Brain microvascular endothelial cell (primary cell): Measurements from ENCODE around the gene PPCS.

Source experiments
- DNase-seq: peaks from one replicate; pipeline ENCODE4 v3.0.0-alpha.2; 2020
- H3K27ac ChIP-seq: fragments of 250-450 bp; sonication (Bioruptor Pico); 2 replicates; pipeline ENCODE4 v1.5.1; 2020; ENCODE audit warnings: mild to moderate bottlenecking, moderate library complexity
- H3K27me3 ChIP-seq: fragments of 250-450 bp; sonication (Bioruptor Pico); replicated peaks from 2 replicates; pipeline ENCODE4 v1.5.1; 2020; ENCODE audit warnings: mild to moderate bottlenecking
- H3K36me3 ChIP-seq: fragments of 250-450 bp; sonication (Bioruptor Pico); replicated peaks from 2 replicates; pipeline ENCODE4 v1.5.1; 2020; ENCODE audit warnings: mild to moderate bottlenecking
- H3K4me3 ChIP-seq: 2 replicates; pipeline ENCODE4 v1.5.1; 2011; ENCODE audit warnings: low read depth, mild to moderate bottlenecking, control low read depth, low read length, moderate library complexity
- CTCF ChIP-seq: IDR thresholded peaks from 2 replicates; pipeline ENCODE4 v1.5.1; 2011; ENCODE audit warnings: low read depth, mild to moderate bottlenecking, moderate library complexity, low read length, control low read depth, inconsistent platforms; ENCODE audit errors: missing control alignments
- in situ Hi-C: cut with HindIII; loops from 2 replicates; pipeline ENCODE4 v1.10.0; 2017; ENCODE audit warnings: low sequenced_read_pairs, low pct_ligation_motif_present

Gene PPCS

GRCh38 chr1:42456754-42457089 lies 379 bp downstream of the PPCS start:
- no peaks in the 10 kb centered on the region for H3K27me3 ChIP-seq
- in situ Hi-C loops, result no loop called here
- H3K36me3 ChIP-seq, result no peaks in the 10 kb centered on the region
- H3K4me3 ChIP-seq, result peak overlapping the region; percentile 81
- peak overlapping the region; percentile 69 for H3K27ac ChIP-seq
- TF ChIP-seq CTCF, result no peak
- peak; percentile 25 for DNase-seq

- Histone ChIP-seq H3K4me3 (no peak overlapping the region), H3K36me3 (no peaks in the 10 kb centered on the region), H3K27ac (no peak overlapping the region), H3K27me3 (no peaks in the 10 kb centered on the region)
- no peak for DNase-seq
- TF ChIP-seq CTCF, result no peak
- in situ Hi-C loops, result no loop called here
Measured at GRCh38 chr1:42461196-42461595, 4.9 kb downstream of the PPCS start.

- in situ Hi-C loops, result no loop called here
- Histone ChIP-seq H3K27me3 (no peaks in the 10 kb centered on the region), H3K27ac (peak within 1 kb of the TSS; percentile 53), H3K4me3 (peak within 1 kb of the TSS; percentile 75), H3K36me3 (no peaks in the 10 kb centered on the region)
- TF ChIP-seq CTCF, result no peak
- peak; percentile 99 for DNase-seq
Measured at GRCh38 chr1:42462828-42463763, 6.8 kb downstream of the PPCS start, which contains the start of gene CCDC30. TSS of gene CCDC30 (plus strand) at chr1:42463286. CDS start at chr1:42480552, 17,266 bp downstream.

- peak overlapping the region; percentile 75 for H3K4me3 ChIP-seq
- no peak for TF ChIP-seq CTCF
- H3K36me3 ChIP-seq, result no peaks in the 10 kb centered on the region
- no peak overlapping the region for H3K27ac ChIP-seq
- in situ Hi-C loops, result no loop called here
- no peaks in the 10 kb centered on the region for H3K27me3 ChIP-seq
- no peak for DNase-seq
Measured at GRCh38 chr1:42463921-42464320, 7.6 kb downstream of the PPCS start.

- no peaks in the 10 kb centered on the region for H3K27me3 ChIP-seq
- TF ChIP-seq CTCF, result no peak
- no peak overlapping the region for H3K27ac ChIP-seq
- in situ Hi-C loops, result no loop called here
- no peak overlapping the region for H3K4me3 ChIP-seq
- H3K36me3 ChIP-seq, result no peaks in the 10 kb centered on the region
- DNase-seq, result no peak
Measured at GRCh38 chr1:42466030-42466429, 9.7 kb downstream of the PPCS start.
